ENCODE measurements around the gene UBE2Z. TPM values are rescaled to one million over a fixed set of nuclear protein-coding genes. Genes with fewer than 3 reads are reported as not detected.

The UBE2Z gene
- total RNA-seq: 65.0 TPM
- long read RNA-seq, full-length matches to known transcripts: 40 of 65 reads
- long read RNA-seq, partial matches to known transcripts: 22 of 65 reads
- long read RNA-seq, other reads (novel, unspliced or antisense): 3 of 65 reads

DNA sequence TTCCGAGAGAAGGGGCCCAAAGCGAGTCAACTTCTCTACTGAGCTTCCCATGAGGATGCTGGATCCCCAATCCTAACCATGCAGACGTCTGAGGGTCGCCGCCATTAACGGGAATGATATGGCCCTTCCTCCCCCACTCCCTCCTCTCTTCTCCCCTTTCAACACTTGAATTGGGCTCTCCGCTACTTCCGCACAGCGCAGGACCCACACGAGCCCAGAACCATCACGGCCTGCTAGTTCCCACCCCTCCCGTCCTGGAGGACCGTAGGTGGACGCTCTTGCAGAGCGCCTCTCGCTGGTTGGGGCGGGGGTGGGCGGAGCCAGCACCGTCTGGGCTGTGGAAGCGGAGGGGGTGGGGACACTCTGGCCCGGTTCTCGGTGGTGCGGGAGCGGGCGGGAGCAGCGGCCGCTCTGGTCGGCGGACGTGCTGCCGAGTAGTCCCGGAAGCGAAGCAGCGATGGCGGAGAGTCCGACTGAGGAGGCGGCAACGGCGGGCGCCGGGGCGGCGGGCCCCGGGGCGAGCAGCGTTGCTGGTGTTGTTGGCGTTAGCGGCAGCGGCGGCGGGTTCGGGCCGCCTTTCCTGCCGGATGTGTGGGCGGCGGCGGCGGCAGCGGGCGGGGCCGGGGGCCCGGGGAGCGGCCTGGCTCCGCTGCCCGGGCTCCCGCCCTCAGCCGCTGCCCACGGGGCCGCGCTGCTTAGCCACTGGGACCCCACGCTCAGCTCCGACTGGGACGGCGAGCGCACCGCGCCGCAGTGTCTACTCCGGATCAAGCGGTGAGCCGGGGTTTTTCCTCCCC, at the start of gene UBE2Z:
Gene UBE2Z, plus strand, starts transcription at position 361 of the 797 bp plus-strand sequence. Its CDS starts 97 bp downstream, at position 458.
- Histone ChIP-seq H3K36me3 (peaks cover 17% of the 10 kb centered on the region), H3K4me3 (peak within 1 kb of the TSS; percentile 74), H3K9me3 (no peaks in the 10 kb centered on the region), H3K4me1 (peaks cover 22% of the 10 kb centered on the region), H3K27me3 (ENCODE audit: low read depth) (no peaks in the 10 kb centered on the region), H3K27ac (peak within 1 kb of the TSS; percentile 84)
- DNase-seq (peak; percentile 96), ATAC-seq (peak; percentile 98 to 99)
- peak; percentile 24 for TF ChIP-seq CTCF (IDR thresholded peaks at IDR 0.05)
- intact Hi-C loops (cut with DNase I): no loop called here

GRCh38 chr17:48860034-48860433, 48.2 kb upstream of the UBE2Z start:
- TF ChIP-seq CTCF (IDR thresholded peaks at IDR 0.05): no peak
- intact Hi-C loops (cut with DNase I): no loop called here
- Histone ChIP-seq H3K27ac (no peak overlapping the region), H3K4me3 (no peak overlapping the region), H3K27me3 (ENCODE audit: low read depth) (no peaks in the 10 kb centered on the region), H3K9me3 (no peaks in the 10 kb centered on the region), H3K4me1 (no peaks in the 10 kb centered on the region), H3K36me3 (peaks cover 100% of the 10 kb centered on the region)
- DNase-seq (no peak), ATAC-seq (no peak)

DNA sequence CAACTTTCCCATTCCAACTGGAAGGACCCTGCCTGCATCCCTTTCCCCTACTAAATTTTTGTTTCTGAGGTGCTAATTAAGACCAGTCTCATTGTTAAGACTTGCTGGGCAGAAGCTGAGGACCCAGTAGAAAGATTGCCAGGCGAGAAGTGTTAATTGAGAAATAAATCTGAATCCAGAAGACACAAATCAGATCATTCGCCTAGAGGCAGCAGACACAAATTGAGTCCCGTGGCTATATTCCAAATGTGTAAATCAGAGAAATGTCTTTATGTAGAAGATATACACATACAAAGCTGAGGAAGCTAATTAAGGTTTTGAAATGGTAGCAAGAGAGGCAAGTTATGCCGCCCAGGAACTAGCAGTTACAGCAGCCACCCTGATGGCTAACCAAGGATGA, 47.8 kb upstream of the UBE2Z start:
- Histone ChIP-seq H3K4me1 (no peaks in the 10 kb centered on the region), H3K27me3 (ENCODE audit: low read depth) (no peaks in the 10 kb centered on the region), H3K9me3 (no peaks in the 10 kb centered on the region), H3K27ac (no peak overlapping the region), H3K36me3 (peaks cover 100% of the 10 kb centered on the region), H3K4me3 (no peak overlapping the region)
- intact Hi-C loops (cut with DNase I): no loop called here
- no peak for TF ChIP-seq CTCF (IDR thresholded peaks at IDR 0.05)
- no peak for ATAC-seq
- no peak for DNase-seq

DNA sequence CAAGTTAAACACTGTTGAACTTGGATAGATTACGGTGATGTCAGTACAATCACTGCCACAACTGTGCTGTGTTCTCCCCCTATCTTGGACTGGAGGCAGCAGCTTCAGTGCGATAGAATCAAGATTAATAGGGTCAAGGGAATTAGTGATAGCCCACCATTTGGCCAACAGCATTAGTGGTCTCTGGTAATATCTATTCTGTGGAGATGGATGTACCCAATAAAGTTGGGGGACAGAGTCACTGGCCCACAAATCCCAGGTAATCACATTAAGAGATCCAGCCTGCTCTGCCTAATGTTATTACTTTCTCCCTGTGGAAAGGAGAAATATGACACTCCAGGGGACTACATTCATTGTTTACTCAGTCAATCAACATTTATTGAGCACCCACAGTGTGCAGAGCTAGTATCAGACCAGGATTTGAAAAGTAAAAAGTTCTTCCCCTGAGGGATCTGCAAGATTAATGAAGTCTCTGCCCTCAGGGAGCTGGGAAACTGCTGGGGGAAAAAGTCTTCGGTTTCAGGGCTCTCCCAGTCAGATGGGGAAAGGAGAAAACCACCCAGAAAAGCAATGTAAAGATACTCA, 39.2 kb upstream of the UBE2Z start:
- Histone ChIP-seq H3K27ac (no peak overlapping the region), H3K36me3 (peaks cover 25% of the 10 kb centered on the region), H3K4me1 (peaks cover 29% of the 10 kb centered on the region), H3K9me3 (no peaks in the 10 kb centered on the region), H3K4me3 (no peak overlapping the region), H3K27me3 (ENCODE audit: low read depth) (no peaks in the 10 kb centered on the region)
- DNase-seq (no peak), ATAC-seq (no peak)
- intact Hi-C loops (cut with DNase I): no loop called here
- no peak for TF ChIP-seq CTCF (IDR thresholded peaks at IDR 0.05)

DNA sequence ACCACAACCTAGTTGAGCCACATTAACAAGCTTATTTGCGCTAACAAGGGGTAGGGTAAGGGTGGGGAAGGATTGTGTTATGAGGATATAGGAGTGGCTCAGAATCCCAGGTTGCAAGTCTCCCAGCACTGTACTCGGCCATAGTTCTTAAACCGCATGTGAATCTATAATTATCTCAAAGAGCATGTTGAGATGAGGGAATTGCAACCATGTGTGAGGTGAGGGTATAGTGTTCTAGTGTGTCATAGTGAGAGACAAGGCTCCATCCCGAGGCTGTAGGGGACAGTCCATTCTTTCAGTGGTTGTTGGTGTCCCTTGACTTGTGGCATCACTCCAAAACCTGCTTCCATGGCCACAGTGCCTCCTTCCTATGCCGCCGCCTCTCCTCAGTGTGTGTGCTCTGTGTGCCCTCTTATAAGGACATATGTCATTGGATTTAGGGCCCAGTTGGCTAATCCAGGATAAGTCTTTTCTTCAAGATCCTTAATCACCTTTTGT, 38.3 kb upstream of the UBE2Z start:
- H3K4me1 ChIP-seq: peaks cover 29% of the 10 kb centered on the region
- H3K4me3 ChIP-seq: no peak overlapping the region
- H3K27ac ChIP-seq: no peak overlapping the region
- H3K27me3 ChIP-seq (ENCODE audit: low read depth): no peaks in the 10 kb centered on the region
- DNase-seq: no peak
- no peak for ATAC-seq
- no peak for TF ChIP-seq CTCF (IDR thresholded peaks at IDR 0.05)
- H3K36me3 ChIP-seq: peaks cover 16% of the 10 kb centered on the region
- intact Hi-C loops (cut with DNase I): no loop called here
- no peaks in the 10 kb centered on the region for H3K9me3 ChIP-seq
